Urinary bladder (tissue), 4 donors: Measurements from ENCODE around the gene NYAP2. TPM values are rescaled to one million over a fixed set of nuclear protein-coding genes. Genes with fewer than 3 reads are reported as not detected.
A peak's percentile ranks its signal among the peaks of the same experiment; 100 is the strongest.

Experiments
- DNase-seq: peaks from one replicate; pipeline ENCODE4 v3.0.0-alpha.2; 2015; ENCODE audit errors: extremely low spot score
- H3K27ac ChIP-seq: one replicate; pipeline ENCODE4 v1.5.1; 2013; ENCODE audit warnings: low read depth, mild to moderate bottlenecking, moderate library complexity
- H3K36me3 ChIP-seq: one replicate; pipeline ENCODE4 v1.6.1; 2013; ENCODE audit warnings: mild to moderate bottlenecking, moderate library complexity; ENCODE audit not compliant: insufficient read depth
- H3K4me1 ChIP-seq: one replicate; pipeline ENCODE4 v1.6.1; 2013; ENCODE audit warnings: mild to moderate bottlenecking, moderate library complexity; ENCODE audit not compliant: insufficient read depth
- H3K4me3 ChIP-seq: one replicate; pipeline ENCODE4 v1.5.1; 2013; ENCODE audit warnings: low read depth, low read length
- WGBS: extraction: QIAGEN DNeasy Blood & Tissue Kit; methylation state at CpG from one replicate; pipeline ENCODE4 v1.1.7; 2013; 5-methylcytosine and 5-hydroxymethylcytosine counted together
- polyA plus RNA-seq: library from polyadenylated mRNA; stranded (reverse); fragments of 200-250 nt; gene quantifications from one replicate; pipeline ENCODE4 v1.2.3, GENCODE V29; 2013
- total RNA-seq: library from RNA; depleted of rRNA; stranded (reverse); fragments of >200 nt; gene quantifications from one replicate; pipeline ENCODE4 v1.2.3, GENCODE V29; 2014
- donor health status: healthy with polysubstance abuse.
- donor health status: healthy.

NYAP2 gene
- total and polyA plus RNA-seq, 2 donors: 0.01 to 0.79 TPM

- Histone ChIP-seq H3K4me1 (no peaks in the 10 kb centered on the region), H3K27ac (no peak overlapping the region), H3K4me3 (no peak overlapping the region), H3K36me3 (no peaks in the 10 kb centered on the region)
- no peak for DNase-seq
- 39% methylated on average over 2 of the region's 2 CpGs for WGBS
Measured at GRCh38 chr2:225413786-225414185, 14.3 kb downstream of the NYAP2 start.

- DNase-seq: no peak
- Histone ChIP-seq H3K27ac (no peak overlapping the region), H3K4me1 (no peaks in the 10 kb centered on the region), H3K4me3 (no peak overlapping the region), H3K36me3 (no peaks in the 10 kb centered on the region)
- 58% methylated on average over 1 of the region's 1 CpG for WGBS
Measured at GRCh38 chr2:225414902-225415301, 15.4 kb downstream of the NYAP2 start.

GRCh38 chr2:225415341-225415740 is 15.8 kb downstream of the NYAP2 start:
- Histone ChIP-seq H3K27ac (no peak overlapping the region), H3K4me1 (no peaks in the 10 kb centered on the region), H3K36me3 (no peaks in the 10 kb centered on the region), H3K4me3 (no peak overlapping the region)
- 85% methylated on average over 2 of the region's 2 CpGs for WGBS
- no peak for DNase-seq

GRCh38 chr2:225415792-225416191 is 16.3 kb downstream of the NYAP2 start:
- no peak for DNase-seq
- Histone ChIP-seq H3K4me1 (no peaks in the 10 kb centered on the region), H3K36me3 (no peaks in the 10 kb centered on the region), H3K27ac (no peak overlapping the region), H3K4me3 (no peak overlapping the region)
- 65% methylated on average over 2 of the region's 2 CpGs for WGBS

DNA sequence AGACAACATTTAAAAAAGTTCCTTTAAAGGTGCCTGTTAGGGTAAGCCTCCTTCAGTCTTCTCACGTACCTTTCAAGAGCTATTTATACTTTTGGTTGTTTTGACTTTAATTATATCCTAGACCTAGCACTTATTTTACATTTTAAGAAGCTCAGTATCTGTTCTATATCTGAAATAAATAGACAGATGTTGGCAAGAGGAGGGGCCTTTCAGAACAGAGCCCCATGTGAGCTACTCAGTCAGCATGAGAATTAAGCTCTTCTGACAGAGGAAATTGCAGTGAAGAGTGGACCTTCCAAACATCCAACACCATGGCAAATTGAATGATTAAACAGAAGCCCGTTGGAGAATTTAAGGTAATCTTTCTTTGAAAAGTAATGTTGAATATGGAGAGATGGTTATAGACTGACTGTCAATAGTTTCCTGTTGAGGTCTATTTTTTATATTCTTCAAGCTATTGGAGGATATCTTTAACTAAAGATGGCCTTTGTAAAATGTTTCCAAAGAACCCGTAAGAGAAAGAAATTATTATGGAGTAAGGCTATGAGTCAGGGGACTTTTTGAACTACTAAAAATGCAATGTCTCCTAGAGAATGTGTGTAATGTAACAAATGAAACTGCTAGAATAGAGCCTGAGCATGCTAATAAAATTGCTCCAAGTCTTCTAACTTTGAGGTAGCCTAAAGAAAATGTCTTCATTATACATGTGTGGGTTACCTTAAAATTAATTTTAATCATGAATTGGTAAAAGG is 17.3 kb downstream of the NYAP2 start:
- DNase-seq: no peak
- no peak overlapping the region for H3K27ac ChIP-seq
- no peak overlapping the region for H3K4me3 ChIP-seq
- H3K4me1 ChIP-seq: no peaks in the 10 kb centered on the region
- no peaks in the 10 kb centered on the region for H3K36me3 ChIP-seq
- WGBS: 79% methylated on average over 3 of the region's 3 CpGs

DNA sequence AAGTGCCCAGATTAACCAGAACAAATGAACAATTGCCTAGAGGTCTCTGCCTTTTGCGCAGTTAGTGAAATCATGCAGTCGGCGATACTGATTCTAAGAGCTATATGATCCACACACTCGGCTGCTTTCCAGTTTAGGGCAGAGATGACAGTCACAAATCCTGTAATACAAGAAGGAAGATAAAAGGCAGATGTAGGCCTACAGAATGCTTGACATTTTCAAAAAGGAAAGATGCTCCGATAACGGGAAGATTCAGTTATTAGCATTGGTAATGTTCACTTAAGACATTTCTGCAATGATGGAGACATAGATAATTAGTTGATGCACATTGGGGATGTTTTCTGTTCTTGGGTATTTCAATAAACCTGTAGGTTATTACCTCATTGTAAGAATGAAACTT is 19.5 kb downstream of the NYAP2 start:
- Histone ChIP-seq H3K4me3 (no peak overlapping the region), H3K36me3 (no peaks in the 10 kb centered on the region), H3K27ac (no peak overlapping the region), H3K4me1 (no peaks in the 10 kb centered on the region)
- WGBS: 87% methylated on average over 6 of the region's 6 CpGs
- DNase-seq: no peak

DNA sequence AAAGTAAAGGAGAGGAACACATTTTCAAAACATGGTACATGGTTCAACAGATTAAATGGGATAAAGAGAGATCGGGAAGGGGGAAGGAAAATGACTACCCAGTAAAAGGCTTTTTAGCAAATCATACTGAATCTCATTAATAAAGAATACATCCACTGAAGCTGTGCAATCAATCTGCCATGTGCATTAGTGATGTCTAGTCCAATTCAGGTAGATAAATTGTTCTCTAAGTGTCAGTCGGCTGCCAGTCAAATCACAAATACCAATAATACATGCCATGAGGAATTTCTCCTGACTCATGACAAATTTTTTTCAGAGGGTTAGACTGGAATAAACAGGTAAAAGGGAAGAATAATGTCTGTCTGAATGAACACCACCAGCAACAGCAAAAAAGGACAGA is 22.6 kb downstream of the NYAP2 start:
- no peaks in the 10 kb centered on the region for H3K36me3 ChIP-seq
- 87% methylated on average over 2 of the region's 2 CpGs for whole genome bisulfite sequencing

DNA sequence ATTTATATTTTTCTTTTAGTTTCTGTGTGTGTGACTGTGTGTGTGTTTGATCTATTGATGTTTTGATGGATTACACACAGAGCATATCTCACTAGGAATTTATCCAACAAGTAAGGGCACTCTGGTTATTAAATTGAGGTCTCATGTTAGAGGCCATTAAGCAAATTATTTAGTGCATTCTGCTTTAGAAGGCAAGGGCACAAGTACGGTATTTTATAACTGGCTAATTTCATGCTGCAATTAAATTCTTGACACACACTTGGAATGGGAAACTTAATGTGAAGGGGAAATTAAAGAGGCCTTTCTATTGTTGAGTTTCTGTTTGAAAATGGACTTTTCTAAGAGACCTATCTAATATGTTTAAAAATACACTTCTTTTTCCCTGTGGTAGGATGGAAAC is 25.8 kb downstream of the NYAP2 start:
- no peak for DNase-seq
- no peaks in the 10 kb centered on the region for H3K36me3 ChIP-seq
- 62% methylated on average over 1 of the region's 1 CpG for WGBS
- H3K4me1 ChIP-seq: no peaks in the 10 kb centered on the region
- H3K4me3 ChIP-seq: no peak overlapping the region
- H3K27ac ChIP-seq: no peak overlapping the region

More for the DNA sequence above, 22.6 kb downstream of the NYAP2 start:
- DNase-seq: no peak
- Histone ChIP-seq H3K4me1 (no peaks in the 10 kb centered on the region), H3K27ac (no peak overlapping the region), H3K4me3 (no peak overlapping the region)

DNA sequence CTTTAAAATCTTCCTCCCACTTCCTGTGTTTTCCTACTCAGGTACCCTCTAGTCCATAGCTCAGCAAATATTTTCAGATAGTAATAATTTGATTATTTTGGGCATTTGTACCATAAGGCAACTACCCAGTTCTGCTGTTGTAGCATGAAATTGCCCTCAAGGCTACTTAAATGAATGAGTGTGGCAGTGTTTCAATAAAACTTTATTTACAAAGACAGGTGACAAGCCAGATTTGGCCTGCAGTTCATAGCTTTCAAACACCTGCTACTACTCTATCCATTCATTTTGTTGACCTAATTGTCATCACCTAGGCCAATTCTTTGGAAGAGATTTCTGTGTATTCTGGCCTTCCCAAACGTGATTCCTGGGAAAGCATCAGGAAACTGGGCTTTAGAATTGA is 28.9 kb downstream of the NYAP2 start:
- Histone ChIP-seq H3K4me1 (no peaks in the 10 kb centered on the region), H3K27ac (no peak overlapping the region), H3K36me3 (no peaks in the 10 kb centered on the region), H3K4me3 (no peak overlapping the region)
- WGBS: 38% methylated on average over 1 of the region's 1 CpG
- no peak for DNase-seq

- 34% methylated on average over 4 of the region's 4 CpGs for WGBS
- Histone ChIP-seq H3K4me3 (no peak overlapping the region), H3K4me1 (no peaks in the 10 kb centered on the region), H3K27ac (no peak overlapping the region), H3K36me3 (no peaks in the 10 kb centered on the region)
- DNase-seq: peak; percentile 17
Measured at GRCh38 chr2:225429717-225430116, 30.2 kb downstream of the NYAP2 start.

DNA sequence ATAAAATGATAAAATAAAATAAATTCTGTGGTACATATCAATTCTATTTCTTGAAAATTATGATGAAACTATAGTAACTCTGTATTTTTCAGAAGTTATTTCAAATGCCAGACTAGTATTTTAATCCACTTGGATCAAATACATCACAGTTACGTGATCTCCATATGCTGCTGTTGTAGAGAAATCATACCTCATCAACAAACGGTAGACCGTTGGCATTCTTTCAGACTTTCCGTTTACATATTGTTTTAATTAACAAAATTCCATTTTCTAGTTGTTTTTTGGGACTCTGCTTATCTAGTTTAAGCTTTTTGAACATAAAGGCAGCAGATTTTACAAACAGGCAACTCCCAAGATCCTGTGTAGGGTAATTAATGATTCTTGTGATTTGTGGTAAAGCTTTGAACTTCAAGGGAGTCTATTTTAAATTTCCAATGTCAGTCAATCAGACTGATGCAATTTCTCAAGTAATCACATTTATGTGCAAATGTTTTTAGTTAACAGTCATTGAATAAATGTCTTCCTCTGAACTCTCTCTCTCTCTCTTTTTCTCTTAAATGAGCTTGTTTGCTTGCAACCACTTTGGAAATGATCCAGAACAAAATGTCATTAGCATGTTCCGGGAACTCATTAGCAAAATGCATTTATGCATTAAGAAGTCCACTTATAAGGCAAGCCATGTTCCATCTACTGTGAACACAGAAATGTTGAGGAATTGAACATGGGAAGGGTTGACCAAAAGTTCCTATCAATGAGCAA is 31.8 kb downstream of the NYAP2 start:
- Histone ChIP-seq H3K27ac (no peak overlapping the region), H3K4me1 (no peaks in the 10 kb centered on the region), H3K4me3 (no peak overlapping the region), H3K36me3 (no peaks in the 10 kb centered on the region)
- no peak for DNase-seq
- WGBS: 61% methylated on average over 5 of the region's 5 CpGs

DNA sequence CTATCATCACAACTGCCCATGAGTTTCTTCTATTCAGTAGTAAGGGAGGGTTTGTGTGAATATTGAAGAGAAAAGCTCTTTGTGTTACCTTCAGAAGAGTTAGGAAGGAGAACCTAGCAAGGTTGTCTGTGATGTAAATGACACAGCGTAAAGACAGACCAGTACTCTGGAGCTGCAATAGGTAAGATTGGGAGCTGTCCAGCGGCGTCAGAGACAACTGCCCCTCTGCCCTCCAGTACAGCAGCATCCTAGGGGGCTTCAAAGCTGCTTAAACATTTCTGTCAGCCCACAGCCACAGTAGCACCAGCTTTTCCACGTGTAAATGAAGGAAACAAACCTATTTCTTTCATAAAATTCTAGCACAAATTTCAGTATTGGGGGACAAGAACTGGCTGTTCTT is 34.5 kb downstream of the NYAP2 start:
- H3K36me3 ChIP-seq: no peaks in the 10 kb centered on the region
- H3K27ac ChIP-seq: no peak overlapping the region
- no peak for DNase-seq
- H3K4me1 ChIP-seq: no peaks in the 10 kb centered on the region
- WGBS: 21% methylated on average over 4 of the region's 4 CpGs
- H3K4me3 ChIP-seq: no peak overlapping the region

GRCh38 chr2:225437319-225437718 is 37.8 kb downstream of the NYAP2 start:
- Histone ChIP-seq H3K4me1 (no peaks in the 10 kb centered on the region), H3K27ac (no peak overlapping the region), H3K4me3 (no peak overlapping the region), H3K36me3 (no peaks in the 10 kb centered on the region)
- 85% methylated on average over 1 of the region's 1 CpG for WGBS
- no peak for DNase-seq

- Histone ChIP-seq H3K27ac (no peak overlapping the region), H3K4me3 (no peak overlapping the region), H3K36me3 (no peaks in the 10 kb centered on the region), H3K4me1 (no peaks in the 10 kb centered on the region)
- 86% methylated on average over 1 of the region's 1 CpG for WGBS
- DNase-seq: no peak
Measured at GRCh38 chr2:225438248-225438647, 38.7 kb downstream of the NYAP2 start.
